CD4-positive, alpha-beta T cell treated with Interleukin-4 for 4 hours (primary cell): Measurements from ENCODE around the gene RNF220.

Experiments
- DNase-seq: peaks from one replicate; pipeline ENCODE4 v3.0.0-alpha.2; 2020

RNF220 gene

DNA sequence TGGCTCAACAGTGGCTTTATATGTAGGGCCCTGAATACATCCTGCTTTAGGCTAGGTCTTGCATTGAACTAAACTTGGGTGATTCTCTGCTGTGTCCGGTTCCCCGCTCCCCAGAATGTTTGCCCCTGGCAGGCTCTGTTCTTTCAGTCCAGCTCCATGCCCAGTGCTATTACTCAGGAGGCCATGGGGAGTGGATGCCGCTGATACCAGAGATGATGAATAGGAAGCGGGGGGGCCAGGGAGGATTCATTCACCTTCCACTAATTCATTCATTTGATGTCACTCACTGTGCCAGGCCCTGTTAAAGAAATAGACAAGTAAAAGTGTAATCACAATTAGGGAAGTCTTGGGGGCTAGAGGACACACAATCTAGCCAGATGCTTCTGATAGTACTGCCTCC, 185.4 kb downstream of the RNF220 start:
- DNase-seq = no peak

- no peak for DNase-seq
Measured at GRCh38 chr1:44591381-44591780, 186.3 kb downstream of the RNF220 start.

DNA sequence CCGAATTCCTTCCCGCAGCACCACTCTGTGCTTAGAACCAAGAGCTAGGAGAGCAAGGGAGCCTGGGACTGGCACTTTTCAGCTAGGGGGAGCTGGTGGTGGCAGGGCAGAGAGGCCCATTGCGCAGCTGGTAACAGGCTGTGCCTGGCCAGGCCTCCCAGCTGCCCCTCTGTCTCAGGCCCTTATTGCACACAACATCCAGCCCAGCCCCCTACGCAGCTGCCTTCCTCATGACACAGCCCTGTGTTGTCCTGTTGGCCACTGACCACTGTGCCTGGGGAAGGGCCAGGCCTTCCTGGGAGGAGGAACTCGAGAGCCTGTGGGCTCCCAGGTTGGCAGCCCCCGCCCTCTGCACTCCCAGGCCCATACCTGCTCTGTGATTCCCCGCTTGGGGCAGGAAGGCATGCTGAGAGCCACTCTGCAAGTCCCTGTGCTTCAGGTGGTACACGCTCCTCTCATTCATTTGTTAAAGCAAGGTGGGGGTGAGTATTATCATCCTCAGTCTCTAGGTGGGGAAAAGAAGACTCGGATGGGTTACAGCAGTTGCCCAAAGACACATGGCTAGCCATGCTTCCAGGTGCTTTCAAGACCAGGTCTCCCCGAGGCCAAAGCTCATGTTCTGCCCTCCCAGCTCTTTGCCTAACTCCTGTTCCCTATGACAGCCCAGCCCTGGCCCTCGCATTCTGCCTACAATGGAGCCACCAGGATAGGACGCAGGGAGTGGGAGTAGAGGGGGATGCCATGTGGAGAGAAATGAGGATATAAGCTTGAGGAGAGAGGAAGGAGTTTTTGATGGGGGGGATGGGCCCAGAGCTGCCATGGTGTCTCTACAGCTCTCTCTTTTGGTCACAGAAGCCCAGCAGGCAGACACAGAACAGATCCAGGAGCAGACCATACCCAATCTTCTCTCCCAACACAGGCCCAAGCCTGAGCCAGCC, 187.4 kb downstream of the RNF220 start:
- DNase-seq = no peak

- no peak for DNase-seq
Measured at GRCh38 chr1:44594353-44594752, 189.3 kb downstream of the RNF220 start.

DNA sequence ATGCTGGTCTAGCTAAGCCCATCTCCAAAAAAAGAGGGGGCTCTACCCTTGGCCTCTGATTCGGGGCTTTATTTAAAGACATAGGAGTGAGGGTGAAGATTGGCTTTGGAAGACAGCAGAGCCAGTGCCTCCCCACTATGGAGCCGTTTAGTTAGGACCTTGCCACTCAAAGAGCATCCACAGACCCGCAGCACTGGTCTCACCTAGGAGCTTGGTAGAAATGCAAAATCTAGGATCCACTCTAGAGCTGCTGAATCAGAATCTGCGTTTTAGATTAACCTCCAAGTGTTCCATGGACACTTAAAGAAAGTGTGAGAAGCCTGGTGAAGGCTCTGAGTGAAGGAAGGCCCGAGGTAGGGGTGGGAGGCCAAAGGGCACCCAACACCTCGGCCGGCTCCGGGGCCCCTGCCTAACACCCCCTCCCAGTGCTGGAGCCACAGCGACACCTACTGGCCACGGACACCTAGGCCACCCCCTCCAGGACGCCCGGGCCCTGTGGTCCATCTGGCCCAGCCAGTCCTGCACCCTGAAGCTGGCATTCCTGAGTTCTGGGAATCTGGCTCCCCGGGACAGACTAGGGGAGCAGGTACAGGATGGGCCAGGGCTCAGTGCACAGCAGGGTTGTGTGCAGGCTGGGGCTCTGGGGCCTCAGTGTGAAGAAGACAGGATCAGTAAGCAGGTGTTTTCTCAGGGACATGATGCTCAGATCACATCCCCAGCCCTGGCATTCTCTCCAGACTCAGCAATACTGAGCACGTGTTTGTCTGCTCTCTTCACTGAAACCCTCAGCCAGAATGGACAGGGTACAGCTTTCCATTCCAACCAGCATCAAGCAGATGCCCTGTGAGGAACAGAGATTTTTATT, 190.0 kb downstream of the RNF220 start:
- peak; percentile 63 for DNase-seq

GRCh38 chr1:44596511-44596910, 191.5 kb downstream of the RNF220 start:
- DNase-seq = no peak

DNA sequence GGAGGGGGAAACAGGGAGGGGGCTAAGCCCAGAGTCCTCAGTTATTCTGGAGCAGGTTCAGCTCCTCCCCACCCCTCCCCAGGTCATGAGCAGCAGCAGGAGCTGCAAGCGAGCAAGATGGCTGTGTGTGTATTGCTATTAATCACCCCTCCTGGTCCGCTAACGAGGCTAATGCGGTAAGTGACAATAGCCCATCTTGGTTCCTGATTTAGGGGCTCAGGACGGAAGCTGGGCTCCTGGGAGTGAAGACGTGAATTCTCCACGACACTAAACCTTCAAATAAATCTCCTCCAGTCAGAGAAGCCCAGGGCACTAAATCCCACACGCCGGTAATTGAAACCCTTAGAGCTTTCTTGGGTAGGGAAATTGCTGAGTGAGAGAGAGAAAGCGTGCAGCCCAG, 193.1 kb downstream of the RNF220 start:
- no peak for DNase-seq

DNA sequence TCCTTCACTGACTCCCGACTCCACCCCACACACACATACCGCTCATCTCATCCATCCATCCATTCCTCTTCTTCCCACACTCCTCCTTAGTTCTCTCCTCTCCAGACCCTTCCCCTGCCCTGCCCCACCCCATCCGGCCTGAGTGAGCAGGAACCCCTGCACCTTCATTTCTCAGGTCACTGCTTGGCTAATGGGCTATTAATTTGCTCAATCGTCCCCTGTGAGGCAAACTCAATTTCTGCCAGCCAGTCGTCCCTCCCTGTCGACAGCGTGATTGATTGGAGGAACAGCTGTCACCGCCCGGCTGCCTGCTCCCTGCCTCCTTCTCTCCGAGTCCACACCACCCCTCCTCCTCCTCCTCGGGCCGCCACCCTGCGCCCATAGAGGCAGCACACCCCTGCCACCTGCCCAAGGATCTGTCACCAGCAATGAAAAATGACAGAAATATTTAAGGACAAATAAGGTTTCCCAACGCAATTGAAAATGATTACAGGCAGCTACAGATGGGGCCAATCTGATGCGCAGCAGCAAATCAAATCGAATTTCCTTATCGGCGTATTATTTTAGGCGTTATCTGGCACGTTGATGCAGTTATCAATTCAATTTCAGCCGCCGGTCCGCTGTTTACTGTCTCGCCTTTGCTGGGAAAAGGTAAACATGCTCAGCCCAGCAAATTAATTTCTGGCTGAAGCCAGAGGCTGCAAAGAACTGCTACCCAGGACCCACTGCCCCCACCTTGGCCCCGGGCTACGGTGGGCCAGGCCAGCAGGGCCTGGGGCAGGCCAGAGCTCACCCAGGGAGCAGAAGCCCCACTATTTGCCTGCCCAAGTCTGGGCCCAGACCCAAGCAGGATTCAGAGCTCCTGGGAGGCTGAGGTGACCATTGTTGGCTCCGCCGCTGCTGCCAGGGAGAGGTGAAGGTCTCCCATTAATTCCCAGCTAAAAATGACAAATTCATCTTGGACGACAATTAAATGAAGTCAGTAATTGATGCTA, 197.9 kb downstream of the RNF220 start:
- DNase-seq = no peak

DNA sequence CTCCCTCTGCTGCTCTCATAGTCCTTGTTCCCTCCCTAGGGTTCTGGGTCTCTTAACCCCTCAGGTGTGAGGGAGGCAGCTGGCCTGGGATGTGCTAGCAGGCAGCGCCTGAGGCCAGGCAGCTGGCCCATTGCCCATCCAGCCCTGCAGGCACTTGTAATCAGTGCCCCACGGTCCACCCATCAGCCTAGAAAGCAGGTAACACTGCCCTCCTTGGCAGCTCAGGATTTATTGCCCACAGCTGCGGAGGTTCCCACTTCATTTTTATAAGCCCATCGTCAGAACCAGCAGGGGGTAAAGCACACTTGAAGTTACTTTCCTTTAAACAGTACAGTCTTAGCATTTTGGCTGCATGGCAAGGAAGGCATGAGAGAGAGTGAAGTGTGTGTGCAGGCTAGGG, 198.7 kb downstream of the RNF220 start:
- DNase-seq = no peak

DNA sequence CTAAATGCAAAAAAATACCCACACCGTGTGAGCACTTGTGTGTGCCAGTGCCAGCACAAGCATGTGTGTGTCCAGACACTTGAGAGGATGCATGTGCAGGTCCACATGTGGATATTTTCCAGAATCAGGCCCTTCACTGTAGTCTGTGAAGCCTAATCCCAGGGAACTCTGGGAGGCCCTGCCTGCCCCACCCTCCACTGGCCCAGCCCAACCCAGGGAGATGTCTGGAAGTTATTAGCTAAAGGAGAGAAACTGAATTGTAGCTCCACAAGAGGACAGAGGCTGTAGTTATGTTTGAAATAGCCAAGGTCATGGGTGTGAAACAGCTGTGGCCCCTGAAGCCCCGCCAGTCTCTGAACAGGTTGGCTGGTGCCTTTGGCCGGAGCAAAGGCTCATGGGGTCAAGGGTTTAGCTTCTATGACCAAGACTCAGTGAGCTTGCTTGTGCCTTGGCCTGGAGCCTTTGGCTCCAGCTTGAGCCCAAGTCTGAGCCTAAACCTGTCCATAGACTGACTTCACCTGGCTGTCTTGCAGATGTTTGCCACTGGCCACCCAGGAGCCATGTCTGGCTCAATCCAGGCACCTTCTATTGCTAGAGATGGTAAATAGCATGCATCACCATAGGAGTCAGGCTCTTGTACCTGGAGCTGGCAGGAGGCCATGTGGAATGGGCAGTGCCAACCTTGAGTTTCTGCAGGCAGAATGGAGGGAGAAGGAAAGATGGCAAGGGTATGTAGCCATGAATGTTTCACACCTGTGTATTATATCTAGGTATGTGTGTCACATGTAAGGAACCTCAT, 199.3 kb downstream of the RNF220 start:
- DNase-seq = no peak

DNA sequence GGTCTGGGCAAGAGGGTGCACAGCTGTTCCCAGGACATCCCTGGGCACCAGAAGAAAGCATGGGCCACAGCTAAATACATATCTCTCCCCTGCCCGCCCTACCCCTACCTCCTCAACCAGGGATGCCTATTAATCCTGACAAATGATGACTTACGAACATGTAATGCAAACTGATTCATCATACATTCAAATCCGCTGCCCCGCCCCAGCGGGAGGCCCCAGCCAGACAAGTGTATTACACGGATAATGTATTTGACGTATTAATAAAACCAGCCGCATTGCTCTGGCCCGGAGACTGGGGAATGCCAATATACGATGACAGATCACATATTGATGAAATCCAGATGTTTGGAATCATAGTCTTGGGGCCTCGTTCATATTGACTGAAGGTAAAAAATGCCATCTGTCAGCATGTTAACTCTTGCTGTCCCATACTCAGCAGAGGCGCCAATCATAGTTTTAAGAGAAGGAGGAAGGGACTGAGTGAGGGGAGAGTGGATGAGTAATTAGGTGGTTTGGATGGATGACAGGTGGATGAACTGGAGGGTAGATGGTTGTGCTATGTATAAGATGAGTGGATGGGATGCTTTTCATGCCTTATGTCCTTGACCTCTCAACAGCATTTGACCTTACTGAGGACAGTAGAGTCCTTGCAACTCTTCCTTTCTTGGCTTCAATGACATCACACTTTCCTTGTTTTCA, 201.0 kb downstream of the RNF220 start:
- no peak for DNase-seq

- DNase-seq = no peak
Measured at GRCh38 chr1:44606701-44607281, 201.7 kb downstream of the RNF220 start.

DNA sequence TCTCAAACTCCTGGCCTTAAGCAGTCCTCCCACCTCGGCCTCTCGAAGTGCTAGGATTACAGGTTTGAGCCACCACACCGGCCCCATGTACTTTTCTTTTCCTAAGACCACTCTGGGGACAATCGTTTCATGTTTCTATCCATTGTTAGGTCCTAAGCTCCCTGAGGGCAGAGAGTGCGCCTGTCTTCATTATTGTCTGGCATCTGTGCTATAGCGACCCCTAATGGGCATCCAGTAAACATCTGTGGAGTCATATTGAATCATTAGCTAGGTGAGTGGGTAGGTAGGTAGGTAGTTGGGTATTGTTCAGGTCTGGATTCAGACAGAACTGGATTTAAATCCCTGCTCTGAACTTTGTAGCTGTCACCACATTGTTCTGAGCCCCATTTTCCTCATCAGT, 203.1 kb downstream of the RNF220 start:
- no peak for DNase-seq

DNA sequence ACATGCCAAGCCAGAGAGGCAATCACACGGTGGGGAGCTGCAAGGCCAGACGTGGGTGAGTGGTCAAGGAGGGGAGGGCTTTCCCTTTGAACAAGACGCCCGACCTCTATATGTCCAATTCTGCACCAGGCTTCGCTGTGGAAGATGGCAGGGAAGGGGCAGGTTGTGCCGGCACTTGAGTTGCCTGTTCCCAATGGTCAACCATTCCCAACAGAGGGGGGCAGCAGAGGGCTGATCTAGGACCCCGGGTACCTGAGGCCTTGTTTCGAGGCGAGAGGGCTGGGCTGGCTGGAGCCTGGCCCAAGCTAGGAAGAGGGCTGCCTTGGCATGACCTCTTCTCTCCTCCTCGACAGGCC, 204.3 kb downstream of the RNF220 start:
- DNase-seq = no peak

DNA sequence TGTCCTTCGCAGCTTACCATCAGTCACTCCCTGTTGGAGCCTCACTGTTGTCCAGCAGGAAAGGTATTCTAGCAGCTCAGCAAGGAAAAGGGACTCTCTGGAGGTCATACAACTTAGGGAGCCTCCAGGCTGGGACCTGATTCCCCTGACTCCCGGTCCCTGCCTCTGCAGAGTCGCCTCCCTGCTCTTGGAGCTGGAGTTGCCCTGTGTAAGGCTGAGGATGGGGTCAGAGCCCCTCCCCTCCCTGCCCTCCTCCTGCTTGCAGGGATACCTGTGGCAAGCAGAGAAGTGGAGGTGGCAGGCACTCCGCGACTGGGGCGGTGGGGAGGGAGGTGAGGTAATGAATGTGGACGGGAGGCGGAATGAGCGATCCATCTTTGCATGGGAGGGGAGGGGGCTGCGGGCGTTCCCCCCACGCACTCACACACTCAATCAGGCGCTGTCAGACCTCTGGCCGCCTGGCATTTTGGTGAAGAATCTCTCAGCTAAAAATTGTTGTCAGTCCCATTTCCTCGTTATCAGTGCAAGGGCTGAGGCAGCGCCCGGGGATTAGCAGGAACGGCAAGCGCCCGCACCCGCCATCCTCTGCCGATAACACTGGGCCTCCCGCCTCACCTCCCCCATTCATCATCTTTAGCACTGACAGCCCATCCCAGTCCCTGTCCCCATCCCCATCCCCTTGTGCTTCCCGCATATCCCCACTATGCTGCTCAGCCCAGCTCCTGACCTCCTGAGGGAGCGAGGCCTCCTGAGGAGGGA, 204.9 kb downstream of the RNF220 start:
- DNase-seq = no peak

DNA sequence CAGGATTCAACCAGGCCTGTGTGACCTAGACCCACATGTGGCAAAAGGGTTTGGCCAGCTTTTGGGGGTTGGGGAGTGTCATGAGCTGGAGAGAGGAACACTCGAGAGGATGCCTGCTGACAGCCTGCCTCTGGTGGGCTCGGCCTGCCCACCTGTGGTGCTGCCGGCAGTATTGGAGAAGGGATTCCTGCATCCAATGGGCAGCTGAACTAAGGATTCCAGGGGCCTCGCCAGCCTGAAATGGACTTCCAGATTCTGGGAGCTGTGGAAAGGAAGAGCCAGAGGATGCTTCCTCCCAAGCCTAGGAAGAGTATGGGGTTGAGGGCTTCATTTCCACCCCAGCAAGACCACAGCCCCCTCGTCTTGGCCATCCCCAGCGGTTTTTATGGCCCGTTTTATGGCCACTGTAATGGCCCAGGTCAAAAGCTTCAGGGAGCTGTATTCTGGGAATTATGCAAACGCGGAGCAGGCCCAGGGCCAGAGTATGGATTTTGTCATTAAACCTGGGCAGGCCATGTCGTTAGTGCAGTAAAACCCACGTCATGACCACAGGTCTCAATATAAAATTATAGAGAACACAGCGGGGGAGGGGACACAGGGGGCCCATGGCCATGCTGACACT, 205.6 kb downstream of the RNF220 start:
- DNase-seq = no peak

GRCh38 chr1:44611419-44611818, 206.4 kb downstream of the RNF220 start:
- no peak for DNase-seq

- no peak for DNase-seq
Measured at GRCh38 chr1:44611866-44612265, 206.8 kb downstream of the RNF220 start.

GRCh38 chr1:44613941-44614340, 208.9 kb downstream of the RNF220 start:
- DNase-seq = no peak
